NCI-H460 (cell line): Measurements from ENCODE around the gene PLEKHH3. TPM values are rescaled to one million over a fixed set of nuclear protein-coding genes. Genes with fewer than 3 reads are reported as not detected.
"Not testable (repeated sequence)": the region's sequence is repeated elsewhere in the genome, so short reads cannot be mapped to it uniquely, and the experiment has no call there.

Experiments
- DNase-seq: peaks from one replicate; pipeline ENCODE4 v3.0.0-alpha.2; 2016; ENCODE audit warnings: low read depth; ENCODE audit errors: extremely low read depth
- total RNA-seq: library from RNA; depleted of rRNA; stranded (reverse); fragments of >200 nt; shearing (Covaris generic); gene quantifications from 2 replicates; pipeline ENCODE4 v1.2.3, GENCODE V29; 2014

Gene PLEKHH3
- total RNA-seq, 1 experiment from 2014 or later, result 19.4 TPM

GRCh38 chr17:42673885-42674754 lies 2.7 kb downstream of the PLEKHH3 start:
- DNase-seq, result peak; percentile 38

- DNase-seq, result no peak
Measured at GRCh38 chr17:42673266-42673884, 3.4 kb downstream of the PLEKHH3 start.

- no peak for DNase-seq
Measured at GRCh38 chr17:42672038-42672437, 4.8 kb downstream of the PLEKHH3 start.

GRCh38 chr17:42670789-42671657 lies 5.8 kb downstream of the PLEKHH3 start:
- no peak for DNase-seq

- no peak for DNase-seq
Measured at GRCh38 chr17:42669977-42670788, 6.6 kb downstream of the PLEKHH3 start.

- no peak for DNase-seq
Measured at GRCh38 chr17:42669705-42669976, 7.2 kb downstream of the PLEKHH3 start.

GRCh38 chr17:42667088-42667951 lies 9.5 kb downstream of the PLEKHH3 start:
- peak; percentile 84 for DNase-seq

GRCh38 chr17:42666126-42666525 lies 10.7 kb downstream of the PLEKHH3 start:
- not testable (repeated sequence) for DNase-seq

GRCh38 chr17:42665581-42666001 lies 11.2 kb downstream of the PLEKHH3 start:
- DNase-seq, result no peak

GRCh38 chr17:42660692-42661345 lies 16.0 kb downstream of the PLEKHH3 start:
- no peak for DNase-seq

- not testable (repeated sequence) for DNase-seq
Measured at GRCh38 chr17:42659932-42660274, 16.9 kb downstream of the PLEKHH3 start.

- peak; percentile 91 for DNase-seq
Measured at GRCh38 chr17:42659079-42659931, 17.5 kb downstream of the PLEKHH3 start, which contains the start of gene TUBG2. TUBG2 (plus strand) TSS chr17:42659284; CDS start chr17:42659504, 220 bp downstream.

GRCh38 chr17:42657824-42658588 lies 18.8 kb downstream of the PLEKHH3 start:
- no peak for DNase-seq

GRCh38 chr17:42655528-42655927 lies 21.3 kb downstream of the PLEKHH3 start:
- DNase-seq, result no peak

GRCh38 chr17:42653179-42654124 lies 23.3 kb downstream of the PLEKHH3 start:
- no peak for DNase-seq

GRCh38 chr17:42651392-42651791 lies 25.4 kb downstream of the PLEKHH3 start:
- DNase-seq, result no peak
